HG02870 (cell line): ENCODE results near the gene GADD45B.

Source experiments
- ATAC-seq: cut with Tn5 transposase; IDR thresholded peaks from one replicate; pipeline ENCODE4 v1.9.1; 2021; ENCODE audit warnings: mild to moderate bottlenecking, moderate library complexity; ENCODE audit not compliant: unreplicated experiment

Gene GADD45B

GRCh38 chr19:2475702-2476450, at the start of gene GADD45B:
GADD45B (plus strand) TSS chr19:2476127; CDS start chr19:2476359, 232 bp downstream.
- ATAC-seq = peak; percentile 45

- ATAC-seq = peak; percentile 14
These were observed 49.1 kb upstream of the GADD45B start for GRCh38 chr19:2426611-2427428.

GRCh38 chr19:2427429-2428320, 48.3 kb upstream of the GADD45B start, which contains the start of gene TIMM13:
TIMM13 (minus strand) TSS chr19:2427586; CDS start chr19:2427533, 53 bp downstream.
- peak; percentile 74 for ATAC-seq

GRCh38 chr19:2428321-2428690, 47.6 kb upstream of the GADD45B start:
- no peak for ATAC-seq

GRCh38 chr19:2428756-2429711, 46.9 kb upstream of the GADD45B start:
- no peak for ATAC-seq

- ATAC-seq = no peak
These were observed 45.9 kb upstream of the GADD45B start for GRCh38 chr19:2429917-2430535.

- ATAC-seq = no peak
These were observed 44.4 kb upstream of the GADD45B start for GRCh38 chr19:2431318-2432055.

GRCh38 chr19:2432131-2432848, 43.6 kb upstream of the GADD45B start:
- no peak for ATAC-seq

- no peak for ATAC-seq
These were observed 42.1 kb upstream of the GADD45B start for GRCh38 chr19:2433854-2434253.

- no peak for ATAC-seq
These were observed 41.7 kb upstream of the GADD45B start for GRCh38 chr19:2434267-2434666.

- no peak for ATAC-seq
These were observed 41.1 kb upstream of the GADD45B start for GRCh38 chr19:2434721-2435265.

- no peak for ATAC-seq
These were observed 39.5 kb upstream of the GADD45B start for GRCh38 chr19:2436384-2436783.

GRCh38 chr19:2436926-2437325, 39.0 kb upstream of the GADD45B start:
- ATAC-seq = no peak

- ATAC-seq = no peak
These were observed 37.7 kb upstream of the GADD45B start for GRCh38 chr19:2438178-2438577.

- ATAC-seq = no peak
These were observed 35.4 kb upstream of the GADD45B start for GRCh38 chr19:2440515-2440914.

GRCh38 chr19:2441096-2441752, 34.7 kb upstream of the GADD45B start:
- no peak for ATAC-seq

- no peak for ATAC-seq
These were observed 32.7 kb upstream of the GADD45B start for GRCh38 chr19:2443116-2443784.
